GM19239 (cell line): ENCODE results near the gene ME3.
"Not testable (repeated sequence)": the region's sequence is repeated elsewhere in the genome, so short reads cannot be mapped to it uniquely, and the experiment has no call there.

ENCODE experiments used
- DNase-seq: peaks from one replicate; pipeline ENCODE4 v3.0.0; 2011; ENCODE audit warnings: low spot score; ENCODE audit not compliant: insufficient read length
- FAIRE-seq: peaks from 2 replicates; lab custom pipeline; 2011; peaks lifted over from hg19 to GRCh38; lab: Jason Lieb, UNC

The ME3 gene

GRCh38 chr11:86669424-86669823, 3.0 kb downstream of the ME3 start:
- no peak for FAIRE-seq

DNA sequence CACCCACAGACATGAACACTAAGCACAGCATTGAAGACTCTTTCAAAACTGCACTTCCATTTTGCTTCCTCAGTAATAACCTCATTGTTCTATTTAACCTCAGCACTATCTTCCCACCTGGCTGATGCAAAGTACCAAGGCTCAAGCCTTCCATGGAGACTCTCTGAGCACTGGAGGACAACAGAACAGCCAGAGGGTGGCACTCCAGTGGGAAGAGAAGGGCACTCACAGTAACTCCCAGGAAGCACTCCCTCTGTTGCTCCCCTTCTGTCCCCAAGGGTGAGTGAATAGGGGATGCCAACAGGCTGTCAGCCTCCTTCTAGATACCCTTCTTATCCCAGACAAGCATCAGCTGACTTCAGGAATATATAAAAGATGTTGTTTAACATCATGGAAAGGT, 3.5 kb downstream of the ME3 start:
- FAIRE-seq: no peak
- DNase-seq: no peak

More at GRCh38 chr11:86669424-86669823, 3.0 kb downstream of the ME3 start:
- DNase-seq: no peak

GRCh38 chr11:86666193-86666592, 6.2 kb downstream of the ME3 start:
- FAIRE-seq: no peak
- no peak for DNase-seq

GRCh38 chr11:86664930-86665329, 7.5 kb downstream of the ME3 start:
- FAIRE-seq: no peak
- no peak for DNase-seq

DNA sequence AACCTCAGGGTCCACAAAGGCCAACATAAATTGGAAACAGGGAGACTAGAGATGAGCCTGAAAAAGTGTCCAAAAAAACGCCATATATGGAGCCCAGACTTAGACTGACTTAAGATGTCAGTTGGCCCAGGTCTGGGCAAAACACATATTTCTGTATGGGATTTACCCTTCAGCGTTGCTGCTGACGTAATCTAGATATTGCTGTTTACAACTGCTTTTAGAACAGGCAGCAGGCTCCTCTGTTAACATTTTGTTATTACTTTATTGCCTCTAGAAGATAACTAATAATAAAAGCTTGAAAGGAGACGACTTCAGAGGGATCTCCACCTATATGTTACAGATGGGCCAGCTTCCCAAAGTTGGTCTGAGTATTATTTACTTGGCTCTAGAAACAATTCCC, 8.7 kb downstream of the ME3 start:
- DNase-seq (no peak), FAIRE-seq (no peak)

- DNase-seq: no peak
- no peak for FAIRE-seq
These were observed 9.1 kb downstream of the ME3 start for GRCh38 chr11:86663291-86663690.

DNA sequence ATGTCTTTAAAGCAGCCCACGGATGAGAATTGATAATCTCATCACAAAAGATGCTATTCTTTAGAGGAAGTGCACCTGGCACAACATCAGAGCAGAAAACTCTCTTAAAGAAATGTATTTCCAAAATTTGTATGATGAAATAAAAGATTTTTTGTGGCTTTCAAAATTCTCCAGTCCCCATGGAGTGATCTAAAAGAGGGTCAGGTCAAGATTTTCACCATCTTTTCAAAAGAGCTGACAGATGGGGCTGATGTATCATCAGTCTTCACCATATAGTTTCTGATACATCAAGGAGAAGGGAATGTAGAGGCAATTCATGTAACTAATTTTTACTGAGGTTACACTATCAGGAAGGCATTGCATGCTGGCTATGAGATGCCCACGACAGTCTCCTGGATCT, 11.7 kb downstream of the ME3 start:
- DNase-seq (no peak), FAIRE-seq (no peak)

GRCh38 chr11:86660088-86660487, 12.3 kb downstream of the ME3 start:
- DNase-seq (no peak), FAIRE-seq (no peak)

GRCh38 chr11:86658534-86658933, 13.9 kb downstream of the ME3 start:
- FAIRE-seq (no peak), DNase-seq (no peak)

DNA sequence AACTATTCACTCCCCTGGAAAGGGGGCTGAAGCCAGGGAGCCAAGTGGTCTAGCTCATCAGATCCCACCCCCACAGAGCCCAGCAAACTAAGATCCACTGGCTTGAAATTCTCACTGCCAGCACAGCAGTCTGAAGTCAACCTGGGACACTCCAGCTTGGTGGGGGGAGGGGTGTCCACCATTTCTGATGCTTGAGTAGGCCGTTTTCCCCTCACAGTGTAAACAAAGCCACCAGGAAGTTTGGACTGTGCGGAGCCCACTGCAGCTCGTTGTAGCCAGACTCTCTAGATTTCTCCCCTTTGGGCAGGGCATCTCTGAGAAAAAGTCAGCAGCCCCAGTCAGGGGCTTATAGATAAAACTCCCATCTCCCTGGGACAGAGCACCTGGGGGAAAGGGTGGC, 27.2 kb downstream of the ME3 start:
- FAIRE-seq, DNase-seq: not testable (repeated sequence)

DNA sequence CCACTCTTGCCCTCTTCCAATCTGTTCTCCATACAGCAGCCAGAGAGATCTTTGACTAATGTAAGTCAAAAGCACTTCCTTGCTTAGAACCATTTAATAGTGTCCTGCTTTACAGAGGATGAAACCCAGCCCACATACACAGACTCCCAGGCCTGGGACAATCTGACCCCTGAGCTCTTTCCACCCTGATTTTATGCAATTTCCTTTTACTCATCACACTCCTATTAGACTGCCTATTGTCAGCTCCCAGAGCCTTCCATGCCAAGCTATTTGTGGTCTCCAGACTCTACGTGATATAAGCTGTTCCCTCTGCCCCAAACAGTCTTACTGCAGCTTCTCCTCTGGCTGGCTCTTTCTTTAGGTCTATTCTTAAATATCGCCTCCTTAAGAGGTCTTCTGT, 28.1 kb downstream of the ME3 start:
- no peak for FAIRE-seq
- no peak for DNase-seq

- no peak for FAIRE-seq
- DNase-seq: no peak
These were observed 30.7 kb downstream of the ME3 start for GRCh38 chr11:86641537-86642261.

DNA sequence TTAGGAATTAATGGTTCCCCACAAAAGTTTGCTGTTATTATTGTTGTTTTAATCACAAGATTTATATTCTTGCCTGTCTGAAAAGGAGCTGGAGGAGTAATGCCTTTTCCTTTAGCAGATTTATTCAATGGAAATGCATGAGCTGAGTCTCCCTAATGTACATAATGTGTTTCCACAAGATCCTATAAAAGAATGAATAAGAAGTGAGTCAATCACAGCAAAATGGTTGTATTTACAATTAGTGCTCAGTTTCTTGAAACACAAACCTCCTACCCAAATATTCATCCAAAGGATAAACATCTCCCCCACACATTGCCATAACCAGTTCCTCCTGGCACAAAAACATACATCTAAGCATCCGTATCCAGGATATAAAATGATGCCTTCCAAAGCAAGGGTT, 33.3 kb downstream of the ME3 start:
- FAIRE-seq (no peak), DNase-seq (no peak)

- FAIRE-seq: no peak
- no peak for DNase-seq
These were observed 33.7 kb downstream of the ME3 start for GRCh38 chr11:86638673-86639072.

DNA sequence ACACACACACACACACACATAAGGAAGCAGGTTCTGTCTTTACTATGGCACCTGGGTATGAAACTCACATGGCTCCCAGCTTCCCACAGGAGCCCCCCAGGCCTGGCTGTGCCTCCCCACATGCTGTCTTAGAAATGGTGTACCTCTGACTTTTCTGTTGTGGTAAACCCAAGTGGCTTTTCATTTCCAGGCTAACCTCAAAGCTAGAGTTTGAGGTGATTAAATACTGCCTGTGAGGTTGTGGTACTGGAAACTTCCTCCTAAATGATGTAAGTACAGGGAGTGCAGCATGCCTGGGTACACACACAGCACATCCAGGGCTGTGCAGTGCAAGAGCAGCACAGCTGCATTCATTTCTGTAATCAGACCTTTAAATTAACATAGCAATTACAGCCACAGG, 34.4 kb downstream of the ME3 start:
- no peak for DNase-seq
- FAIRE-seq: no peak

- no peak for DNase-seq
- no peak for FAIRE-seq
These were observed 36.1 kb downstream of the ME3 start for GRCh38 chr11:86636275-86636674.

GRCh38 chr11:86632499-86633269, 39.7 kb downstream of the ME3 start:
- FAIRE-seq (no peak), DNase-seq (no peak)

DNA sequence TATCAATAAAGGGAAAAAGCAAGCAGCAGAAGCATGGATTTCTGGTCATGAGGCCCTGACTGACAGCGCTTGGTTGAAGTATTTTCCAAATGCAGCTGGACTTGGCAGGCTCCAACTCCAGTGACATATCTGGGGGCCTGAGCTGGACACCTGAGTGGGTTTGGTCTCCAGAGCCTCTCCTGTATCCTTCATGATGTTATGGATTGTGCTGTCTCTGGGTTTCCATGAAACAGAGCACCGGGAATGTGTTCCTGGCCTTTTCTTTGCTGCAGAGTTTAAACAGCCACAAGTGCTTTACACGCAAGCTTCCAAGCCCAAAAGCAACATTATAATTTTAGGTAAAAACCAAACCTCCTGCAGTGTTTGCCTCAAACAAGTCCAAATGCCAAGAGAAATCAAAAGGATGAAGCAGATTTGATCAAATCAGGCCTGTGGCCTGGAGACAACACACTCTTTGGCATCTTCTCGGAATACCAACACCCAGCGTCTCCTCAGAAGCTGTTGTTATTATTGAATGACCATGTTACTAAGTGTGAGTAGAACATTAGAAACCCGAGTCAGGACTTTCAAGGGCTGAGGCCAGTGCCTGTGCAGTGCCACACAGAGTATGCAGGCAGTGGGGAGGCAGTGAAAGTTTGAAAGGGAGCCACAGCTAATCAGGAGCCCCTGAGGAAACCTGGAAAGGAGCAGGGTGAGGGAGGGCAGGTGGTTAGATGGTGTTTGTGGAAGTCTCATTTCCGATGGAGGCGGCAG, 42.0 kb downstream of the ME3 start:
- no peak for FAIRE-seq

GRCh38 chr11:86629045-86629706, 43.2 kb downstream of the ME3 start:
- FAIRE-seq (no peak), DNase-seq (no peak)

More for the DNA sequence above, 42.0 kb downstream of the ME3 start:
- no peak for DNase-seq

- DNase-seq: no peak
These were observed 44.5 kb downstream of the ME3 start for GRCh38 chr11:86627776-86628455.

More at GRCh38 chr11:86627776-86628455, 44.5 kb downstream of the ME3 start:
- FAIRE-seq: no peak
